A549 (cell line): ENCODE measurements around the gene JPH2.

ENCODE experiments used
- BHLHE40 ChIP-seq: IDR thresholded peaks from 2 replicates; pipeline ENCODE4 v1.6.1; 2012; ENCODE audit warnings: low read depth, low read length, inconsistent platforms
- CTCF ChIP-seq: fragments of >200 bp; sonication (Bioruptor Twin); formaldehyde crosslinking; IDR thresholded peaks from 3 replicates; pipeline ENCODE4 v1.5.1; 2016
- ELK1 ChIP-seq: fragments of 150-350 bp; IDR thresholded peaks from 2 replicates; pipeline ENCODE4 v1.6.1; 2014; ENCODE audit warnings: low read depth, mild to moderate bottlenecking, low read length
- EP300 ChIP-seq, 2 experiments: fragments of >200 bp; sonication (Bioruptor Twin); formaldehyde crosslinking; IDR thresholded peaks; 2 replicates in 1 of 2; 3 replicates in 1 of 2; pipeline ENCODE4 v1.6.1; 2016 to 2017
- POLR2A ChIP-seq: IDR thresholded peaks from 2 replicates; pipeline ENCODE4 v1.6.1; 2012; ENCODE audit warnings: mild to moderate bottlenecking, low read length
- USF2 ChIP-seq: fragments of 450-650 bp; IDR thresholded peaks from 2 replicates; pipeline ENCODE4 v1.6.1; 2014; ENCODE audit warnings: antibody characterized with exemption

- TF ChIP-seq CTCF (no peak), USF2 (no peak), POLR2A (no peak), BHLHE40 (no peak), ELK1 (no peak), EP300 (IDR thresholded peaks at IDR 0.05) (no peak)
These were observed 102.5 kb downstream of the JPH2 start for GRCh38 chr20:44084439-44084838.
